ENCODE data around the gene BLM.

DNA sequence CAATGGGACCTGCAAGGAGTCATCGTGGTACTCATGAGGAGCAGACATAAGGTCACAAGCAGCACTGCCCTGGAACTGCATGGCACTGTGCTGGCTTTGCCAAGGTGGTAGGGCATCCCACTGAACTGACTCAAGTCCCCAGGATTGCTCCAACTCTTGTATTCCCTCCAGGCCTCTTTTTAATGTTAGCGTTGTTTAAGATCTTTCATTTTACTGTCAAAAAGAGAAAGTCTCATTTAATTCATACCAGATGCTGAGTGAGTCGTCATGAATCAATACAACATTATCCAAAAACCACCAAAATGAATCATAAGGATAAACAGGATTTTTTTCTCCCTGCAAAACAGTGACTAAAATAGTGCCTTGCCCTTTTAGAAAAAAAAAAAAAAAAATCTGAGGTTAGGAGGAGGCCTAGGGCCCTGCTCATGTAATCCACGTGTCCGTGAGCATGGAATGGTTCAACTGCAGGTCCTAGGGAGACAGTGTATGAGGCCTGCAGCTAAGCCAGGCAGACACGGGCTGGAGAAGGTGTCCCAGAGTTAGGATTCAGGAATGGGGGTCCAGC, 36.7 kb upstream of the BLM start:
- TF ChIP-seq, protein P1, sequence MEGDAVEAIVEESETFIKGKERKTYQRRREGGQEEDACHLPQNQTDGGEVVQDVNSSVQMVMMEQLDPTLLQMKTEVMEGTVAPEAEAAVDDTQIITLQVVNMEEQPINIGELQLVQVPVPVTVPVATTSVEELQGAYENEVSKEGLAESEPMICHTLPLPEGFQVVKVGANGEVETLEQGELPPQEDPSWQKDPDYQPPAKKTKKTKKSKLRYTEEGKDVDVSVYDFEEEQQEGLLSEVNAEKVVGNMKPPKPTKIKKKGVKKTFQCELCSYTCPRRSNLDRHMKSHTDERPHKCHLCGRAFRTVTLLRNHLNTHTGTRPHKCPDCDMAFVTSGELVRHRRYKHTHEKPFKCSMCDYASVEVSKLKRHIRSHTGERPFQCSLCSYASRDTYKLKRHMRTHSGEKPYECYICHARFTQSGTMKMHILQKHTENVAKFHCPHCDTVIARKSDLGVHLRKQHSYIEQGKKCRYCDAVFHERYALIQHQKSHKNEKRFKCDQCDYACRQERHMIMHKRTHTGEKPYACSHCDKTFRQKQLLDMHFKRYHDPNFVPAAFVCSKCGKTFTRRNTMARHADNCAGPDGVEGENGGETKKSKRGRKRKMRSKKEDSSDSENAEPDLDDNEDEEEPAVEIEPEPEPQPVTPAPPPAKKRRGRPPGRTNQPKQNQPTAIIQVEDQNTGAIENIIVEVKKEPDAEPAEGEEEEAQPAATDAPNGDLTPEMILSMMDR (IDR thresholded peaks at IDR 0.05; ENCODE audit: low read depth, low read length), result no peak
- no peak for TF ChIP-seq MAX (IDR thresholded peaks at IDR 0.05; ENCODE audit: low read depth, low read length)
- TF ChIP-seq MYC (IDR thresholded peaks at IDR 0.05; ENCODE audit: low read depth, low read length), result no peak

Data from NB4 (cell line).